Measurements from ENCODE around the gene STK10.
A peak's percentile ranks its signal among the peaks of the same experiment; 100 is the strongest.

The STK10 gene

DNA sequence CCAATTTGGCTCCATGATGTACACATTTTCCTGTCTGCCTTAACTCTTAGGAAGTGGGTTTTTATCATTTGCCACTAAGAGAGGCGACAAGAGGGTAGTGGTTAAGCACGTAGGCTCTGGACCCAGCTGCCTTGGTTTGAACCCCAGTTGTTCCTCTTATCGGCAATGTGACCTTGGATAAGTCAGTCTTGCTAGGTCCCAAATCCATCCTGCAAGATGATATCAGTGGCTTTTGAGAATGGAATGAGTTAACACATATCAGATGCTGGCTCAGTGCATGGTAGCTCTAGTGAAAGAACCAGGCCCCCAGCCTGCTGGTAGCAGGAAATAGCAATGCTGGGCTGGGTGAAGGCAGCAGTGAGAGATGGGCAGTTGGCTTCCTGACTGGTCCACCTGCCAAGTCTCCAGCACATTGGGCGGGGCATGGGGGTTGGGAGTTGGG is 72.5 kb downstream of the STK10 start:
- Histone ChIP-seq H3K4me3 (ENCODE audit: low read depth, low read length) (no peak overlapping the region), H3K4me1 (ENCODE audit: control insufficient read depth, insufficient read depth, low read length) (peaks cover 15% of the 10 kb centered on the region)

DNA sequence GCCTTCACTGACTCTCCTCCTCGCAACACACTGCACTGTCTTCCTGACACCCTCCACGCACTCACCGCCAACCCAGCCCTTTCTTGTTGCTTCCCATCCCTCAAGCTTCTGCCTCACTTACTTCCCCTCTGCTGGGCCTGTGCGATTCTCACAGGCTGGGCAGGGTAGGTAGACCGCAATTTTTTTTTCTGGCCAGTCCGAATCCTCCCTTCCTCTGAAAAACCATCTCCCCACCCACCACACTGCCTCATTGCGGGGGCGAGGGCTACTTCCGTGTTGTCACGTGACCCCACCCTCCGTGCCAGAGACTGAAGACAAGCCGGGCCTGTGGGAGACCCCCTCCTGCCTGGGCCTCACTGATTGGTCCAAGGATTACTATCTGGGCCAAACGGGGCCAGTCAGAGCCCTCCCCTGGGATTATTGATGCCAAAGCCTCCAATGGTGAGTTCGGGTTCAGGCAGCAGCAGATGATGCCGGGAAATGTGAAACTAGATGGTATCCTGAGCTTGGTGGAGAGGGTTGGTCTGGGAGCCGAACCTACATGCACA is 73.1 kb downstream of the STK10 start:
- peaks cover 8% of the 10 kb centered on the region for H3K36me3 ChIP-seq (ENCODE audit: control insufficient read depth, insufficient read depth, low read length)
- H3K9ac ChIP-seq (ENCODE audit: low read length), result no peak overlapping the region
- no peaks in the 10 kb centered on the region for H3K9me3 ChIP-seq (ENCODE audit: control insufficient read depth, insufficient read depth, low read depth, low read length)
- peaks cover 16% of the 10 kb centered on the region for H3K4me1 ChIP-seq (ENCODE audit: control insufficient read depth, insufficient read depth, low read length)
- H3K4me3 ChIP-seq (ENCODE audit: low read depth, low read length), result no peak overlapping the region
- H3K27ac ChIP-seq (ENCODE audit: low read depth, low read length), result no peak overlapping the region
- no peaks in the 10 kb centered on the region for H3K27me3 ChIP-seq (ENCODE audit: control insufficient read depth, insufficient read depth, low read length)

More for the DNA sequence above, 72.5 kb downstream of the STK10 start:
- no peak overlapping the region for H3K27ac ChIP-seq (ENCODE audit: low read depth, low read length)
- H3K36me3 ChIP-seq (ENCODE audit: control insufficient read depth, insufficient read depth, low read length), result peaks cover 8% of the 10 kb centered on the region
- no peaks in the 10 kb centered on the region for H3K9me3 ChIP-seq (ENCODE audit: control insufficient read depth, insufficient read depth, low read depth, low read length)
- no peaks in the 10 kb centered on the region for H3K27me3 ChIP-seq (ENCODE audit: control insufficient read depth, insufficient read depth, low read length)
- H3K9ac ChIP-seq (ENCODE audit: low read length), result no peak overlapping the region

DNA sequence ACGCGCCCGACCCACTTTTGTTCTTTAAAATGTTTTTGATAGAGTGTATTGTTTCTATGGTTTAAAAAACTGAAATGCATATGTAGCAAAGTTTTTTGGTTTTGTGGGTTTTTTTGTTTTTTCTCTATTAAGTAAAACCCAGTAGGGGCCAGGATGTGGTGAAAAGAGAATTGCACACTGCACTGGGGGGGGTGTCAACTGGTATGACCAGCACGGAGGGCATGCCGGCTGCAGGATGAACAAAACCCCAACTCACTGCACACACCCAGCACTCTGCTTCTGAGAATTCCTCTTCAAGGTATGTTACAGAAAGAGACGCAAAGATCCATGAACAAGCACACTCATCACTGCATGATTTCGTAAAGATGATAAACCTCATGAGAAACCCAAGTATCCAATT is 75.0 kb downstream of the STK10 start:
- Histone ChIP-seq H3K9ac (ENCODE audit: low read length) (no peak overlapping the region), H3K27ac (ENCODE audit: low read depth, low read length) (no peak overlapping the region), H3K36me3 (ENCODE audit: control insufficient read depth, insufficient read depth, low read length) (peaks cover 8% of the 10 kb centered on the region)

DNA sequence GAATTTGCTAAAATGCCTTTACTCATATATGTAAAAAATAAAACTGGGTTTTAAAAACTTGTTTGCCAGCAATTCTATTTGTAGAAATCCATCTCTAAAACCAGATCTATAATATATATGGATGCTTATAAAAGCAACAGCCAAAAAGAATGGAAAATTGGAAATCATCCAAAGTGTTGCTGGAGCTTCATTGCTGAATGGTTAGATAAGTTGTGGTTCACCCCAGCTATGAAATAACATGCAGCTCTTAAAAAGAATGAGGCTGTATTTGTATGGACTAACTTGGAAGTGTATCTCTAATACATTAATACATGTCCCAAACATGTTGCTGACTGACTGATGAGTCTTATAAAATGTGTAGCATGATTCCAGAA is 76.2 kb downstream of the STK10 start:
- H3K9me3 ChIP-seq (ENCODE audit: control insufficient read depth, insufficient read depth, low read depth, low read length), result no peaks in the 10 kb centered on the region
- H3K36me3 ChIP-seq (ENCODE audit: control insufficient read depth, insufficient read depth, low read length), result peaks cover 8% of the 10 kb centered on the region
- H3K4me1 ChIP-seq (ENCODE audit: control insufficient read depth, insufficient read depth, low read length), result peaks cover 22% of the 10 kb centered on the region
- no peak overlapping the region for H3K4me3 ChIP-seq (ENCODE audit: low read depth, low read length)
- no peaks in the 10 kb centered on the region for H3K27me3 ChIP-seq (ENCODE audit: control insufficient read depth, insufficient read depth, low read length)
- H3K27ac ChIP-seq (ENCODE audit: low read depth, low read length), result no peak overlapping the region
- H3K9ac ChIP-seq (ENCODE audit: low read length), result no peak overlapping the region

More for the DNA sequence above, 75.0 kb downstream of the STK10 start:
- Histone ChIP-seq H3K4me3 (ENCODE audit: low read depth, low read length) (no peak overlapping the region), H3K4me1 (ENCODE audit: control insufficient read depth, insufficient read depth, low read length) (peaks cover 15% of the 10 kb centered on the region), H3K9me3 (ENCODE audit: control insufficient read depth, insufficient read depth, low read depth, low read length) (no peaks in the 10 kb centered on the region), H3K27me3 (ENCODE audit: control insufficient read depth, insufficient read depth, low read length) (no peaks in the 10 kb centered on the region)

- peaks cover 8% of the 10 kb centered on the region for H3K36me3 ChIP-seq (ENCODE audit: control insufficient read depth, insufficient read depth, low read length)
- no peaks in the 10 kb centered on the region for H3K27me3 ChIP-seq (ENCODE audit: control insufficient read depth, insufficient read depth, low read length)
- H3K4me3 ChIP-seq (ENCODE audit: low read depth, low read length), result no peak overlapping the region
- no peak overlapping the region for H3K27ac ChIP-seq (ENCODE audit: low read depth, low read length)
- no peaks in the 10 kb centered on the region for H3K9me3 ChIP-seq (ENCODE audit: control insufficient read depth, insufficient read depth, low read depth, low read length)
- H3K9ac ChIP-seq (ENCODE audit: low read length), result no peak overlapping the region
- peaks cover 26% of the 10 kb centered on the region for H3K4me1 ChIP-seq (ENCODE audit: control insufficient read depth, insufficient read depth, low read length)
Measured at GRCh38 chr5:172110921-172111851, 76.8 kb downstream of the STK10 start.

- Histone ChIP-seq H3K4me1 (ENCODE audit: control insufficient read depth, insufficient read depth, low read length) (peaks cover 26% of the 10 kb centered on the region), H3K9me3 (ENCODE audit: control insufficient read depth, insufficient read depth, low read depth, low read length) (no peaks in the 10 kb centered on the region), H3K4me3 (ENCODE audit: low read depth, low read length) (no peak overlapping the region), H3K36me3 (ENCODE audit: control insufficient read depth, insufficient read depth, low read length) (peaks cover 4% of the 10 kb centered on the region; the same call in 1 of the 2 replicates), H3K27ac (ENCODE audit: low read depth, low read length) (no peak overlapping the region), H3K9ac (ENCODE audit: low read length) (no peak overlapping the region), H3K27me3 (ENCODE audit: control insufficient read depth, insufficient read depth, low read length) (no peaks in the 10 kb centered on the region)
Measured at GRCh38 chr5:172110260-172110815, 77.7 kb downstream of the STK10 start.

GRCh38 chr5:172109749-172110148 is 78.3 kb downstream of the STK10 start:
- Histone ChIP-seq H3K27ac (ENCODE audit: low read depth, low read length) (no peak overlapping the region), H3K4me1 (ENCODE audit: control insufficient read depth, insufficient read depth, low read length) (peaks cover 27% of the 10 kb centered on the region), H3K9ac (ENCODE audit: low read length) (no peak overlapping the region), H3K4me3 (ENCODE audit: low read depth, low read length) (no peak overlapping the region), H3K36me3 (ENCODE audit: control insufficient read depth, insufficient read depth, low read length) (no peaks in the 10 kb centered on the region), H3K27me3 (ENCODE audit: control insufficient read depth, insufficient read depth, low read length) (no peaks in the 10 kb centered on the region), H3K9me3 (ENCODE audit: control insufficient read depth, insufficient read depth, low read depth, low read length) (no peaks in the 10 kb centered on the region)

DNA sequence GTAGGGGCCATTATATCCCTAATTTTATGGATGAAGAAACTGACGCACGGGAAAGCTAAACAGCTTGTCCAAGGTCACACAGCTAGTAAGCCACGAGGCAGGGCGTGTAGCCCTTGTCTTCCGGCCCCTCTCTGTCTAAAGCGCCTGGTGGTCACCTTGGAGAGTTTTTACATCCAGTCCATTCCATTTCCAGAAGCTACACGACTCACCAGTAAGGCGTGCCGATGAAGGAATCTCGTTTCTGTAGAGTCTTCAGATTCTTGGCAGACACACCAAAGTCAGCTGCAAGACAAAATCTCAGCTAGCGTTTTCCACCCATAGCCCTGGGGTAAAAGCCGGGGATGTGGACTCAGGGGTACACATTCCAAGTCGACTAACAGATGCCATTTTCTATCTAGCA is 80.5 kb downstream of the STK10 start:
- H3K9me3 ChIP-seq (ENCODE audit: control insufficient read depth, insufficient read depth, low read depth, low read length), result no peaks in the 10 kb centered on the region
- H3K4me1 ChIP-seq (ENCODE audit: control insufficient read depth, insufficient read depth, low read length), result peaks cover 47% of the 10 kb centered on the region
- no peak overlapping the region for H3K27ac ChIP-seq (ENCODE audit: low read depth, low read length)
- peaks cover under 1% of the 10 kb centered on the region; the same call in 1 of the 2 replicates for H3K36me3 ChIP-seq (ENCODE audit: control insufficient read depth, insufficient read depth, low read length)
- H3K4me3 ChIP-seq (ENCODE audit: low read depth, low read length), result no peak overlapping the region
- H3K27me3 ChIP-seq (ENCODE audit: control insufficient read depth, insufficient read depth, low read length), result no peaks in the 10 kb centered on the region
- no peak overlapping the region for H3K9ac ChIP-seq (ENCODE audit: low read length)

DNA sequence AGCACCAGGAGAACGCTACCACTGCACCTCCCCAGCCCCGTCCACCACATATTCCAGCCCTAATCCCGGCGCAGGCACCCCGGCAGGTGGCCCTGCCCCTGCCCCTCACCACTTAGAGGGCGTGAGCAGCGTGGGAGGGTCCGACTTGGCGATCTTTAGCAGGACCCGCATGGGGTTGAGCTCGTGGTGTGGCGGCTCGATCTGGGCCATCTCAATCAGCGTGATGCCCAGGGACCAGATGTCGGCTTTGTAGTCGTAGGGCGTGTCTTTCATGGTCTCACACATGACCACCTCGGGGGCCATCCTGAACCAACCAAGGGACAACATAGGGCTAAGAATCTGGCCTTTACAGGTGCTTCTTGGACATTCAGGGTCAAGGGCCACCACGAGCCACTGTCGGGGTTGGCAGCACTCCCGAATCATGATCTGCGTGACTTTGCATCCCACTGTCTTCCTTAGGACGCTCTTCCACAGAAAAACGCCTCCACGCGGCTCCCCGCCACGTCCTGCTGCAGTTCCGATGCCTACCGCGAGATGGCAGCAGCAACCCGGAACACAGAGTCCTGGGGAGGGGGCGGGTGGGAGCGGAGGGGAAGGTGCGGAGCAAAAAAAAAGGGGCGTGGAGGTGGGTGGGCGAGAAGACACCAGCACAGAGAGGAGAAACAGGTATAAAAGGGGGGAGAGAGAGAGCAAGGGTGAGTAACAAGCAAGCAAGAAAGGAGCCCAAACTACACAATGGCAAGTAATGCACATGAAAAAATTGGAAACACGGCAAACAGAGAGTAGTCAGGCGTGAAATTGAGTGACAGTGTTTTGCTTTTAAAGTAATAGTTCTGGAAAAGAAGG is 81.3 kb downstream of the STK10 start:
- Histone ChIP-seq H3K9ac (ENCODE audit: low read length) (no peak overlapping the region), H3K4me3 (ENCODE audit: low read depth, low read length) (peak overlapping the region; percentile 33; the same call in 1 of the 2 replicates), H3K4me1 (ENCODE audit: control insufficient read depth, insufficient read depth, low read length) (peaks cover 52% of the 10 kb centered on the region), H3K27me3 (ENCODE audit: control insufficient read depth, insufficient read depth, low read length) (no peaks in the 10 kb centered on the region), H3K27ac (ENCODE audit: low read depth, low read length) (no peak overlapping the region), H3K9me3 (ENCODE audit: control insufficient read depth, insufficient read depth, low read depth, low read length) (no peaks in the 10 kb centered on the region), H3K36me3 (ENCODE audit: control insufficient read depth, insufficient read depth, low read length) (peaks cover 7% of the 10 kb centered on the region; the same call in 1 of the 2 replicates)

DNA sequence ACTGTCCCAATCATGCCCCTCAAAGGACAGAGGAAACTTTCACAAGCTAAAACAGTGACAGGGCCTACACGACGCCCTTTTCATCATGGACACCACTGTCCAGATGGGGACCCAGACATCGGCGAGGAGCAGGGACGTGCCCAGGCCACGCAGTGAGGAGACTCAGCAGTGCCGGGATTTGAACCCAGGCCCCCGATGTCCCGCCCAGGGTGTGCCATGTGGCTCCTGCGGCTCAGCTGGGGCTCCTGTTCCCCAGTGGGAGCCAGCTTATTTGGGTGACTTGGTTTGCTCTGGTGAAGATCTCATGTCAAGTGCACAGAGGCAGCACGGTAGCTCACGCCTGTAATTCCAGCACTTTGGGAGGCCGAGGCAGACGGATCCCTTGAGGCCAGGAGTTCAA is 82.2 kb downstream of the STK10 start:
- Histone ChIP-seq H3K9me3 (ENCODE audit: control insufficient read depth, insufficient read depth, low read depth, low read length) (no peaks in the 10 kb centered on the region), H3K27ac (ENCODE audit: low read depth, low read length) (no peak overlapping the region), H3K4me3 (ENCODE audit: low read depth, low read length) (no peak overlapping the region), H3K9ac (ENCODE audit: low read length) (no peak overlapping the region), H3K36me3 (ENCODE audit: control insufficient read depth, insufficient read depth, low read length) (peaks cover 7% of the 10 kb centered on the region; the same call in 1 of the 2 replicates), H3K27me3 (ENCODE audit: control insufficient read depth, insufficient read depth, low read length) (no peaks in the 10 kb centered on the region), H3K4me1 (ENCODE audit: control insufficient read depth, insufficient read depth, low read length) (peaks cover 43% of the 10 kb centered on the region)
